Upper lobe of left lung (tissue), 4 donors: Measurements from ENCODE around the gene DBF4B.

ENCODE experiments used
- EP300 ChIP-seq, 4 donors: sonication (generic); formaldehyde crosslinking; IDR thresholded peaks; one replicate each; pipeline ENCODE4 v1.5.1; 2017; ENCODE audit warnings: antibody characterized with exemption in 4 of 4, control low read depth in 2 of 4
- POLR2A ChIP-seq, 4 donors: fragments of 450-650 bp; IDR thresholded peaks; one replicate each; pipeline ENCODE4 v1.5.1; 2016 to 2017; ENCODE audit warnings: antibody characterized with exemption in 4 of 4, mild to moderate bottlenecking in 2 of 4
- POLR2AphosphoS5 ChIP-seq, 2 donors: sonication (generic); formaldehyde crosslinking; IDR thresholded peaks; one replicate each; pipeline ENCODE4 v1.5.1; 2017; ENCODE audit warnings: antibody characterized with exemption in 2 of 2
- TF ChIP-seq, protein P1 (sequence below), 6 experiments: fragments of 450-650 bp in 4 of 6; fragments of 200-600 bp in 2 of 6; sonication (generic) in 2 of 6; IDR thresholded peaks; one replicate each; pipeline ENCODE4 v1.5.1; 2016 to 2019; ENCODE audit warnings: antibody characterized with exemption in 6 of 6

DNA sequence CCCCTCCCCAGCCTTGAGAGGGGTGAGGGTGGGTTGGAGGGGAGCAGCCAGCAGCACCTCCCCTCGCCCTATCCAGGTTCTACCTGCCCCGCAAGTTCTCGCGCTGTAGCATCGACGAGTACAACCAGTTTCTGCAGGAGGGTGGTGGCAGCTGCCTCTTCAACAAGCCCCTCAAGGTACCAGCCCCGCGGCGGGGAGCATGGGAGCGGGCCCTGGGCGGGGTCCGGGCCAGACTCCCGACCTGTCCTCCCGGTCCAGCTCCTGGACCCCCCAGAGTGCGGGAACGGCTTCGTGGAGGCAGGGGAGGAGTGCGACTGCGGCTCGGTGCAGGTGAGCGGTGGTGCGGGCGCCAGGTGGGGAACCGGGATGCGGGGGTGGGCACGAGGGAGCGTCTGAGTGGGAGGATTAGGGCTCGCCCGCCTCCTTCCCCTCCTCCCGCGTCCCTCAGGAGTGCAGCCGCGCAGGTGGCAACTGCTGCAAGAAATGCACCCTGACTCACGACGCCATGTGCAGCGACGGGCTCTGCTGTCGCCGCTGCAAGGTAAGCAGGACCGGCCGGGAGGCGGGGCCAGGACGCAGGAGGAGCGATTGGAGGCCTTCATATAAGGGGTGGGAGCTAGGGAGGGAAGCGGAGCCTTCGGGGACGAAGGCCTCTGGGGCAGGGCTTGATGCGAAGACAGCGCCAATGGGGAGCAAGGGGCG is 66.8 kb downstream of the DBF4B start:
- TF ChIP-seq, protein P1, sequence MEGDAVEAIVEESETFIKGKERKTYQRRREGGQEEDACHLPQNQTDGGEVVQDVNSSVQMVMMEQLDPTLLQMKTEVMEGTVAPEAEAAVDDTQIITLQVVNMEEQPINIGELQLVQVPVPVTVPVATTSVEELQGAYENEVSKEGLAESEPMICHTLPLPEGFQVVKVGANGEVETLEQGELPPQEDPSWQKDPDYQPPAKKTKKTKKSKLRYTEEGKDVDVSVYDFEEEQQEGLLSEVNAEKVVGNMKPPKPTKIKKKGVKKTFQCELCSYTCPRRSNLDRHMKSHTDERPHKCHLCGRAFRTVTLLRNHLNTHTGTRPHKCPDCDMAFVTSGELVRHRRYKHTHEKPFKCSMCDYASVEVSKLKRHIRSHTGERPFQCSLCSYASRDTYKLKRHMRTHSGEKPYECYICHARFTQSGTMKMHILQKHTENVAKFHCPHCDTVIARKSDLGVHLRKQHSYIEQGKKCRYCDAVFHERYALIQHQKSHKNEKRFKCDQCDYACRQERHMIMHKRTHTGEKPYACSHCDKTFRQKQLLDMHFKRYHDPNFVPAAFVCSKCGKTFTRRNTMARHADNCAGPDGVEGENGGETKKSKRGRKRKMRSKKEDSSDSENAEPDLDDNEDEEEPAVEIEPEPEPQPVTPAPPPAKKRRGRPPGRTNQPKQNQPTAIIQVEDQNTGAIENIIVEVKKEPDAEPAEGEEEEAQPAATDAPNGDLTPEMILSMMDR (IDR thresholded peaks at IDR 0.05), result no peak
- TF ChIP-seq EP300 (IDR thresholded peaks at IDR 0.05) (no peak), POLR2A (IDR thresholded peaks at IDR 0.05) (no peak), POLR2AphosphoS5 (IDR thresholded peaks at IDR 0.05) (no peak)
